ENCODE data around the gene ZMYND10.

- TF ChIP-seq RARB (CRISPR knock-in tag; IDR thresholded peaks at IDR 0.05) (no peak), ZNF565 (CRISPR knock-in tag; conservative IDR thresholded peaks at IDR 0.05; ENCODE audit: low read depth) (no peak), ISL1 (CRISPR knock-in tag; IDR thresholded peaks at IDR 0.05) (no peak), SNAI2 (CRISPR knock-in tag; IDR thresholded peaks at IDR 0.05) (no peak), ZC3H10 (CRISPR knock-in tag; IDR thresholded peaks at IDR 0.05) (no peak), ARNTL (CRISPR knock-in tag; IDR thresholded peaks at IDR 0.05; ENCODE audit: borderline replicate concordance, low read depth) (no peak), ZFP3 (CRISPR knock-in tag; IDR thresholded peaks at IDR 0.05) (no peak), PATZ1 (CRISPR knock-in tag; IDR thresholded peaks at IDR 0.05; ENCODE audit: borderline replicate concordance) (no peak), BACH2 (CRISPR knock-in tag; IDR thresholded peaks at IDR 0.05; ENCODE audit: borderline replicate concordance) (no peak), TCF4 (CRISPR knock-in tag; IDR thresholded peaks at IDR 0.05; ENCODE audit: borderline replicate concordance) (no peak), ZNF70 (CRISPR knock-in tag; IDR thresholded peaks at IDR 0.05) (no peak), OSR1 (CRISPR knock-in tag; IDR thresholded peaks at IDR 0.05) (no peak)
- TF ChIP-seq, protein P1, sequence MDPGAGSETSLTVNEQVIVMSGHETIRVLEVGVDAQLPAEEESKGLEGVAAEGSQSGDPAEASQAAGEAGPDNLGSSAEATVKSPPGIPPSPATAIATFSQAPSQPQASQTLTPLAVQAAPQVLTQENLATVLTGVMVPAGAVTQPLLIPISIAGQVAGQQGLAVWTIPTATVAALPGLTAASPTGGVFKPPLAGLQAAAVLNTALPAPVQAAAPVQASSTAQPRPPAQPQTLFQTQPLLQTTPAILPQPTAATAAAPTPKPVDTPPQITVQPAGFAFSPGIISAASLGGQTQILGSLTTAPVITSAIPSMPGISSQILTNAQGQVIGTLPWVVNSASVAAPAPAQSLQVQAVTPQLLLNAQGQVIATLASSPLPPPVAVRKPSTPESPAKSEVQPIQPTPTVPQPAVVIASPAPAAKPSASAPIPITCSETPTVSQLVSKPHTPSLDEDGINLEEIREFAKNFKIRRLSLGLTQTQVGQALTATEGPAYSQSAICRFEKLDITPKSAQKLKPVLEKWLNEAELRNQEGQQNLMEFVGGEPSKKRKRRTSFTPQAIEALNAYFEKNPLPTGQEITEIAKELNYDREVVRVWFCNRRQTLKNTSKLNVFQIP (CRISPR knock-in tag; IDR thresholded peaks at IDR 0.05; ENCODE audit: borderline replicate concordance, low read depth), result no peak
- TF ChIP-seq, protein P2, sequence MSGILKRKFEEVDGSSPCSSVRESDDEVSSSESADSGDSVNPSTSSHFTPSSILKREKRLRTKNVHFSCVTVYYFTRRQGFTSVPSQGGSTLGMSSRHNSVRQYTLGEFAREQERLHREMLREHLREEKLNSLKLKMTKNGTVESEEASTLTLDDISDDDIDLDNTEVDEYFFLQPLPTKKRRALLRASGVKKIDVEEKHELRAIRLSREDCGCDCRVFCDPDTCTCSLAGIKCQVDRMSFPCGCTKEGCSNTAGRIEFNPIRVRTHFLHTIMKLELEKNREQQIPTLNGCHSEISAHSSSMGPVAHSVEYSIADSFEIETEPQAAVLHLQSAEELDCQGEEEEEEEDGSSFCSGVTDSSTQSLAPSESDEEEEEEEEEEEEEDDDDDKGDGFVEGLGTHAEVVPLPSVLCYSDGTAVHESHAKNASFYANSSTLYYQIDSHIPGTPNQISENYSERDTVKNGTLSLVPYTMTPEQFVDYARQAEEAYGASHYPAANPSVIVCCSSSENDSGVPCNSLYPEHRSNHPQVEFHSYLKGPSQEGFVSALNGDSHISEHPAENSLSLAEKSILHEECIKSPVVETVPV (CRISPR knock-in tag; IDR thresholded peaks at IDR 0.05), result no peak
These were observed 37.2 kb upstream of the ZMYND10 start for GRCh38 chr3:50382722-50383121.
